DLD1 (cell line): ENCODE data around the gene CRYBA1.

ENCODE experiments used
- in situ Hi-C: cut with HindIII; loops from 2 replicates; pipeline ENCODE4 v1.10.0; 2017; ENCODE audit warnings: low sequenced_read_pairs

CRYBA1 gene

DNA sequence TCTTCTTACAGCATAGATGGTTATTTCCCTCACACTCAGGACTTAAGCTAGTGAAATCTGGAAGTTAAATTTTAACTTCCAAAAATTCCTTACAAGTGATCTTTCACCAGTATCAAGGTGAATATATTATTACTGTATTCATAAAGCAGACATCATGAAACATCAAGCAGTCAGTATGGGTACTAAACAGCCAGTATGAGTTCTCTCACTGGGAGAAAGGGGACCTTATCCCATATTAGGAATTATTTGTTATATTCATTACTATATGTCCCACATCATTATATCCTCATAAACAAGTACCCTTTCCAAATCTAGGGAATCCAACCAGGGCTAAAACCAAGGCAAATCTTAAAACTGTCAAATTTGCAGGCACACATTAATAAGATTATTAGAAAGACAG lies 32.0 kb downstream of the CRYBA1 start:
- in situ Hi-C loops, result no loop called here

DNA sequence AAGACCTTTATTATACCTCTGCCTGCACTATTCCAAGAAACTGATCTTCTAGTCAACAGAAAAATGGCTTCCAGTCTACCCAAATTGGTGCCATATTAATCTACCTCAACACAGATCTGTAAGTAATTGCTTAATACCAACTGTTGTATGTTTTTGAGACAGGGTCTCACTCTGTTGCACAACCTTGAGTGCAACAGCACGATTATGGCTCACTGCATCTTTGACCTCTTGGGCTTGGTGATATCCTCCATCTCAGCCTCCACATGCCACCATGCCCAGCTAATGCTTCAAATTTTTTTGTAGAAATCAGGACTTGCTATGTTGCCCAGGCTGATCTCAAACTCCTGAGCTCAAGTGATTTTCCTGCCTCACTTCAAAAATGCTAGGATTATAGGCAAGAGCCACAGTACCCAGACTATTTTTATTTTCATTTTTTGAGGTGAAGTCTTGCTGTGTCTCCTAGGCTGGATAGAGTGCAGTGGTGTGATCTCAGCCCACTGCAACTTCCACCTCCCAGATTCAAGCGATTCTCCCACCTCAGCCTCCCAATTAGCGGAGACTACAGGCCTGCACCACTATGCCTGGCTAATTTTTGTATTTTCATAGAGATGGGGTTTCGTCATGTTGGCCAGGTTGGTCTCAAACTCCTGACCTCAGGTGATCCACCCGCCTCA lies 32.9 kb downstream of the CRYBA1 start:
- in situ Hi-C loops, result no loop called here

DNA sequence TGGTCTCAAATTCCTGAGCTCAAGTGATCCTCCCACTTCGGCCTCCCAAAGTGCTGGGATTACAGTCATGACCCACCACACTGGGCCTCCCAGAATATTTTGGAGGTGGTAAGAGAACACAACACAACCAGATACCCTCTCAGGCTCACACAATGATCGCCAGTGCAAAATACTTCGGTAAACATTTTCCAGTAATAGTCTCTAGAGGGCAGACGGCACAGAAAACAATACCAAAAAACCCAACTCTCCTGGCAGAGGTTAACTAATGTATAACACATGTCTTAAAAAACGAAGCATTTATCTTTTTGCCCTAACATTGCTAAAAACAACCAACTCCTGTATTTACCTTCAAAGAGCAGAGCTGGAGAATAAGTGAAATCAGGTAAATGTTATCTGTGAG lies 36.8 kb downstream of the CRYBA1 start:
- in situ Hi-C loops, result no loop called here

DNA sequence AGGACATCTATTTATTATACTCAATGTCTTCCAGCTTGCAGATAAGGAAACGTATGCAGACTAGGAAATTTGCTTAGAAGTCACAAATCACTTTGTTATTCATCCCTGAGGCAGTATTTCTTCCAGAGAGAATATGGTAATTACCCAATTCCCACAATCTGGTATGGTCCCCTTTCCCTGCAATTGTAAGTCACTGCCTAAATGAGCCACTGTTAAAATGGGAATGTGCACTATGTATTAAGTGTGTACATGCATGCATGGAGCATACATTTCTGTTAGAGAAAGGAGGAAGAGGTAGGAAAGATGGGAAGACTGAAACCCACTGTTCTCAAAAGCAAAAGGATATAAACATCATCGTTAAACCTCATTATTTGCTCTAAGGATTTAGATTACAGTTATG lies 37.3 kb downstream of the CRYBA1 start:
- in situ Hi-C loops, result no loop called here

DNA sequence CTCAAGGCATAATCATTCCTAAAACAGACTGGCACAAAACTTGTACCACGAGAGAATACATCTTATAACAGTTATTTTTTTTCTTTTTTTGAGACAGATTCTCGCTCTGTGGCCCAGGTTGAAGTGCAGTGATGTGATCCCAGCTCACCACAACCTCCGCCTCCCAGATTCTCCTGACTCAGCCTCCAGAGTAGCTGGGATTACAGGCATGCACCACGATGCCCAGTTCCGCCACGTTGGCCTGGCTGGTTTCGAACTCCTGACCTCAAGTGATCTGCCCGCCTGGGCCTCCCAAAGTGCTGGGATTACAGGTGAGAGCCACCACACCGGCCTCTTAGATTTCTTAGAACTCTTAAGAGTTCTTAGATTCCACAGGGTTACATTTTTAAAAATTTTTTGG lies 43.2 kb downstream of the CRYBA1 start:
- in situ Hi-C loops, result no loop called here

DNA sequence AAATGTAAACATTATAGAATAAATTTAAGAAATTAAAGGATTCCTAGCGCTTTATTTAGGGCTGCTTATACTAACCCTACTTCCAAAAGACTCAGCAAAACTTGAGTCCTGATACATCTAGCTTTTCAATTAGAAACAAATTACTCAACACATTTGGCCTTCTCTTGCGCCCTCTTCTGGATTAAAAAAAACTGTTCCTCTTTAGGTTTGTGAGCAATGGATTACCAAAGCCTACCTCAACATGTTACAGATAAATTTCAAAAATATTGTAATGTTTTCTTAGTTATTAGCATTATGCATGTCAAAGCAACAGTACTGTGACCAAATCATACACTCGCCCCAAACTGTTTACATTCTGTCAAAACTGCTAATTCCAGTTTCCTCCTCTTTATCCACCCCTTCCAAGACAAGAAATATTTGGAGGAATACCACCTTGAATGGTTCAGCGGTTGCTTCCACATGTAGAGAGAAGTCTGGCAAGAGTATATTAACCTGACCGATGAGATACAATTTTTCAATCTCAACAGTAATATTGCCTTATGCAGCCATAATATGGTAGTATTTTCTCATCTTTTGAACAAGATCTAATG lies 44.6 kb downstream of the CRYBA1 start:
- in situ Hi-C loops, result no loop called here

DNA sequence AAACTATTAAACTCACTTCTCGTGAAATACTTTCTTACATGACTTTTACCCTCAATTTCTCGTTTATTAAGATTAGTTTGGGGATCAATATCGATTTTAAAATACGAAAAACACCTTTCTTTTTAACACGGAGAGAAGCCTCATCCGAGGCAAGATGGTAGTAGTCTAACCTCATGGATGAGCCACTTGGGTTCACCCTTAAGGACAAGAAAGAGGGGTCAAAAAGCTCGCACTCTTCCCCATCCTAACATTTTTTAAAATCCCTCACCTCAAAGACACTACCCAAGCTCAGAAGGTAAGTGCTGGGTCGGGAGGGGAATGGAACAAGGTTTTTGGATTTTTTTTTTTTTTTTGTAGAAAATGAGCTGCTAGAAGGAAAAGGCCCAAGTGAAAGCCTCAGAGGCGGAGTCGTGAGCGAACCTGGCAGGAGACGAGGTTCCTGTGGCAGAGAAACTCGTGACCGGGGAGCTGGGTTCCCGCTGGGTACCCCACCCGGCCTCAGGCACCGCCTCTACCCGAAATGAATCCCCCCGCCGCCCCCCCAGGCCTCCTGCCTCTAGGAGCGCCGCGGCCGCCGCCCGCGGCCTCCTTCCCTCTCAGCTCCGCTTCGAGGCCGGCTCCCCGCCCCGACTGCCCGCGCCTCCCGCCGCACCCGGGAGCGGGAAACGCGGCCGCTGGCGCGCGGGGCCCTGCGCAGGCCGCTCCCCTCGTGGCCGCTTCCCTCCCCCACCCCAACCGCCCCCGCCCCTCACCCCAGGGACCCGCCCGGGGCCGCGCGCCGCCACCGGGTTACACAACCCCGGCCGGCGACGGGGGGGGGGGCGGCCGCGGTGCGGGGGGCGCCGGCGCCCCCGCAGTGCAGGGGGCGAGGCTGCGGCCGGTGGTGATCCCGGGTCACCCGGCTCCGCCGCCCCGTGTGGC lies 45.7 kb downstream of the CRYBA1 start:
- in situ Hi-C loops, result no loop called here

DNA sequence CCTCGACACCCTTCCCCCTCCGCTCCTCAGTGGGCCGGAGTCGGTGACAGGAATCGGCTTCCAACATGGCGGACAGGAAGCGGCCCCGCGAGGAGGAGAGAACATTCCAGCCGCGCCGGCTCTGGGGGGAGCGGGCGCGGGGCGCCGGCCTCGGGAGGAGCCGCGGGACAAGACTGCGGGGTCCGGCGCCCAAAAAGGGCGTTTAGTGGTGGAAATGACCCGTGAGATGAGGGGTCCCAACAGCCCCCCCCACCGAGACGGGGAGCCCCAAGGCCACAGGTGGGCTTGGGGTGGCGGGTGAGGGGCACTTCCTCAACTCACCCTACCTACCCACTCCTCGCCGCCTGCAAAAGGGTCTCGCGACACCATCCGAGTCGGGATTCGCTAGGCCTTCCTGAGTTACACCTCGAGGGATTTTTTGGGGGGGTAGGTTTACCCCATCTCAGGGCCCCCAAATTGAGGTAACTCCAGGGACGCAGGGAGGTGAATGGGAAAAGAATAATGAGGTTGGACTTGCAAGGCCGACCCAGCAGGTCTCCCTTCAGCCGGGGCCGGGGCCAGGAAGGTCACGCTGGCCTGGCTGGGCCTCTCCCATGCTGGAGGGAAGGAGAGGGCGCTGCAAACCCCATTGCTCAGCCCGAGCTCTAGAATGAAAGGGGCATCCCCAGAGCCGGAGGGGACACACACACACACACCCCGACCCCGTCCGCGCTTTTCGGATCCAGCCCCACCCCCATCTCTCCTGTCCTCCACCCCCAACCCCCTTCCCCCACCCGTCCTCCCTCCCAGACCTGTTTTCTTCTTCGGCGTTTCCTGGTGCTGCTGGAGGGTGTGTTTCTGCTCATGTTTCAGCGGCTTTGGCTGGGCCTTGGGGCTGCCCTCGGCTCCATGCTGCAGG lies 46.6 kb downstream of the CRYBA1 start:
- in situ Hi-C loops, result no loop called here

DNA sequence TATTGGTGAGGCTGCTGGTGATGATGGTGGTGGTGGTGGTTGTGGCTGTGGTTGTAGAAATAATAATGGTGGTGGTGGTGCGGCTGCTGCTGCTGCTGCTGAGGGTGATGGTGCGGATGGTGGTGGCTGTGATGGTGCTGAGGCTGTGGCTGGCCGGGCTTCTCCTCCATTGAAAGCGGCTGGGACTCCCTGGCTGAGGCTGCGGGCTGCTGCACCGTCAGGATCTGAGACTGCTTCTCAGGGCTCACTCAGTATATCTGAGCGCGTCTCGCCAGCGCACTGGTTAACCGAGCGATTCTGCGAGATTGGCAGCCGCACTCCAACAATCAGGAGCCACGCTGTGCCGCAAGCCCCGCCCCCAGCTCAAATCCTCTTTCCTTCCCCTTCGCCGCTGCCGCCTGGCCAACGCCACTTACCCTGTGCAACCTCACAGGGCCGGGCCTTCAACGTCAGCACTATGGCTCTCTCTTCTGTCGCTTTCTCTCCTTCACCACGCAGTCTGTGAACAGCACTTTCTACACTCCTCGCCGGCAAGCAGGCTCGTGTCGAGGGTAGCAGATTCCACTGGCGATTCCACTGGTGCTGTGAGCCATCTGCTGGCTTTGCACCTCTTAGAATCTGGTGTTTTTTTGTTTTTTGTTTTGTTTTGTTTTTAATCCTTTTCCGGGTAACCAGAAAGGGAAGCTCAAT lies 47.4 kb downstream of the CRYBA1 start, which contains the start of gene NUFIP2:
Gene NUFIP2 (minus strand): TSS at position 259 of the 690 bp plus-strand sequence. CDS start 89 bp downstream, at position 170.
- in situ Hi-C loops, result no loop called here

DNA sequence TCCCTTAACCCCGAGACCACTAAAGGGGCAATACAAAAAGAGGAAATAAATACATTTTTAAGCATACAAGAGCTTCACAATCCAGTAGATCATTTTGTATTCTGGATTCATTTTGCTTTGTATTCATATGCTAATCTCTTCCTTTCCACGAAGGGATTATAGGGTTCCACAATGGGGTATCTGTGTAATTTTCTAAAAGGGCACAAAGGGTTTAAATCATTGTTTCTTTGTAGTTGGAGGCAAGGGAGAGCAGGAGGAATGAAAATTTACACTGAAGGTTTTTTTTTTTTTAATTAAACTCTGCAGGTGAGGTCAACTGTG lies 47.9 kb downstream of the CRYBA1 start:
- in situ Hi-C loops, result no loop called here

DNA sequence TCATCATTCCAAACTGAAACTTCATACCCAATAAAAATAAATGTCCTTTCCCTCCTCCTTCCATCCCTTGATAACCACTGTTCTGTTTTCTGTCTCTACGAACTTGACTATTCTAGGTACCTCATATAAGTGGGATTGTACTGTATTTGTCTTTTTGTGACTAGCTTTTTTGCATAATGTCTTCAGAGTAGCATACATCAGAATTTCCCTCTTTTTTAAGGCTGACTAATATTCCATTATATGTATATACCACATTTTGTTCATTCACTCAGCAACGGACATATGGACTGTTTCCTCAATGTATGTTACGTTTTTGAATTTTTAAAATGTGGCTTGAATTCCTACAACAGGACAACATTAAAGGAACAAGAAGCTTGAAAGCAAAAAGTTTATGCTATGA lies 48.8 kb downstream of the CRYBA1 start:
- in situ Hi-C loops, result no loop called here

DNA sequence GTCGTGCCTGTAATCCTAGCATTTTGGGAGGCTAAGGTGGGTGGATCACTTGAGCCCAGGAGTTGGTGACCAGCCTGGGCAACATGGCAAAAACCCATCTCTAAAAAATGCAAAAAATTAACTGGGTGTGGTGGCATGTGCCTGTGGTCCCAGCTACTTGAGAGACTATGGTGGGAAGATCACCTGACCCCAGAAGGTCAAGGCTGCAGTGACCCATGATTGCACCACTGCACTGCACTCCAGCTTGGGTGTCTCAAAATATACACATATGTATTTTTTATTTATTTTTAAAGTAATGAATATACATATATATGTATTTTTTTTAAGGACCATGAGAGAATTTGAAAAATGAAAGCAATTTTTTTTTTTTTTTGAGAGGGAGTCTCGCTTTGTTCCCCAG lies 52.4 kb downstream of the CRYBA1 start:
- in situ Hi-C loops, result no loop called here

DNA sequence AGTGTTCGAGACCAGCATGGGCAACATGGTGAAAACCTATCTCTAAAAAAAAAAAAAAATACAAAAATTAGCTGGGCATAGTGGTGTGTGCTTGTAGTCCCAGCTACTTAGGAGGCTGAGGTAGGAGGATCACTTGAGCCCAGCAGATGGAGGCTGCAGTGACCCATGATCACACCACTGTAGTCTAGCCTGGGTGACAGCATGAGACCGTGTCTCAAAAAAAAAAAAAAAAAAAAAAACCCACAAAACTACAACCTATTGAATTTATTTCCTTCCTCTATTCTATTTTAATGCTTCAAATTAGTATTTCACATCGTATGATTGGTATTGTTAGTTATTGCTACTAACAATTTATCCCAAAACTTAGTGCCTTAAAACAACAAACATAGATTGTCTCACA lies 56.7 kb downstream of the CRYBA1 start:
- in situ Hi-C loops, result no loop called here
